Stimulated activated naive CD4-positive, alpha-beta T cell (primary cell): ENCODE data around the gene ERP27.

ENCODE experiments used
- DNase-seq, 6 experiments: peaks; one replicate each; lab custom pipeline; 2025; lab: John Stamatoyannopoulos, UW

The ERP27 gene

DNA sequence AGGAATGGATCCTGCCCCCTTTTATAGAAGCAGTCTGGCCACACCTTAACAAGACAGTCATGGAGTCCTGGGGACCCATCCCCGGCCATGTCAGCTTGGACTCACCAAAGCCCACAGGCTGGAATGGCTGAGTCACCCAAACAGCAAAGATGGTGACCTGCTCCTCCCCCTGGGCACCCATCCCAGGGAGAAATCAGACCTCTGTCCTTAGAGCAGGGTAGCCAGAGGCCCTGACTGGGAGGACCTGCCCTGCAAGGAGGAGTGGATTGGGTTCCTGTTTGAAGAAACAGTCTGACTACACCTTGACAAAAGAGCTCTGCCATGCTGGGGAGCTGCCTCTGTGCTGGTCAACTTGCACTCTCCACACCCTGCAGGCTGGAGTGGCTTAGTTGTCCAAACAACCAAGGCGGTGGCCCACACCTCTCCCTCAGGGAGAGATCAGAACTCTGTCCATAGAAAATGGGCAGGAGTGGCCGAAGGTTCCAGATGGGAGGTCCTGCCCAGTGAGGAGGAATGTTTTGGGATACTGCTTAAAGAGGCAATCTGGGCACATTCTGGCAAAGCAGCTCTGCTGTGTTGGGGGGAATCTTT lies 69.3 kb downstream of the ERP27 start:
- DNase-seq = no peak
